GM23248 (cell line): ENCODE results near the gene ATP8B3. TPM values are rescaled to one million over a fixed set of nuclear protein-coding genes. Genes with fewer than 3 reads are reported as not detected.

Experiments
- DNase-seq: peaks from one replicate; pipeline ENCODE4 v3.0.0-alpha.2; 2015
- H2AFZ ChIP-seq: fragments of 200-600 bp; sonication (generic); 2 replicates; pipeline ENCODE4 v1.6.1; 2016; ENCODE audit warnings: antibody characterized with exemption
- H3F3A ChIP-seq: fragments of 200-600 bp; sonication (generic); 2 replicates; pipeline ENCODE4 v1.6.1; 2016; ENCODE audit warnings: mild to moderate bottlenecking, antibody characterized with exemption, mixed run types; ENCODE audit not compliant: insufficient read depth
- H3K27ac ChIP-seq: fragments of 200-600 bp; sonication (generic); 2 replicates; pipeline ENCODE4 v1.5.1; 2016; ENCODE audit warnings: mild to moderate bottlenecking
- H3K27me3 ChIP-seq: fragments of 200-600 bp; sonication (generic); replicated peaks from 2 replicates; pipeline ENCODE4 v1.6.1; 2016; ENCODE audit warnings: mild to moderate bottlenecking; ENCODE audit not compliant: insufficient read depth
- H3K36me3 ChIP-seq: fragments of 200-600 bp; sonication (generic); 2 replicates; pipeline ENCODE4 v1.6.1; 2016; ENCODE audit warnings: low read depth, mild to moderate bottlenecking
- H3K4me1 ChIP-seq: fragments of 200-600 bp; sonication (generic); 2 replicates; pipeline ENCODE4 v1.6.1; 2016; ENCODE audit warnings: mild to moderate bottlenecking; ENCODE audit not compliant: insufficient read depth
- H3K4me2 ChIP-seq: fragments of 200-600 bp; sonication (generic); one replicate; pipeline ENCODE4 v1.6.1; 2016; ENCODE audit warnings: mild to moderate bottlenecking; ENCODE audit not compliant: unreplicated experiment
- H3K4me3 ChIP-seq: fragments of 200-600 bp; sonication (generic); 2 replicates; pipeline ENCODE4 v1.5.1; 2016; ENCODE audit warnings: mild to moderate bottlenecking
- H3K79me2 ChIP-seq: fragments of 200-600 bp; sonication (generic); 2 replicates; pipeline ENCODE4 v1.6.1; 2016; ENCODE audit warnings: mild to moderate bottlenecking; ENCODE audit not compliant: insufficient read depth
- H3K9ac ChIP-seq: fragments of 200-600 bp; sonication (generic); 2 replicates; pipeline ENCODE4 v1.6.1; 2016; ENCODE audit warnings: mild to moderate bottlenecking
- H3K9me2 ChIP-seq: fragments of 200-600 bp; sonication (generic); 2 replicates; pipeline ENCODE4 v1.6.1; 2016; ENCODE audit warnings: mixed run types, mild to moderate bottlenecking, moderate library complexity; ENCODE audit not compliant: insufficient read depth
- H3K9me3 ChIP-seq: fragments of 200-600 bp; sonication (generic); one replicate; pipeline ENCODE4 v1.6.1; 2017; ENCODE audit warnings: low read depth
- H4K20me1 ChIP-seq: fragments of 200-600 bp; sonication (generic); 2 replicates; pipeline ENCODE4 v1.6.0; 2016; ENCODE audit not compliant: insufficient read depth
- EZH2 ChIP-seq: fragments of 200-600 bp; sonication (generic); IDR thresholded peaks from 2 replicates; pipeline ENCODE4 v1.6.1; 2018; ENCODE audit warnings: antibody characterized with exemption, mild to moderate bottlenecking; ENCODE audit not compliant: insufficient read depth, poor library complexity, severe bottlenecking
- EZH2phosphoT487 ChIP-seq: fragments of 200-600 bp; sonication (generic); IDR thresholded peaks from 2 replicates; pipeline ENCODE4 v1.6.1; 2018; ENCODE audit warnings: antibody characterized with exemption, moderate library complexity, mild to moderate bottlenecking, low read depth; ENCODE audit not compliant: insufficient read depth
- WGBS, 2 experiments: methylation state at CpG; one replicate each; pipeline ENCODE4 v1.1.6; 2015 to 2017; ENCODE audit warnings: low lambda C conversion rate in 2 of 2, low coverage in 1 of 2; ENCODE audit errors: missing lambda C conversion rate in 2 of 2; 5-methylcytosine and 5-hydroxymethylcytosine counted together
- in situ Hi-C: fragments of 300-500 bp; cut with MboI; formaldehyde crosslinking; loops from 2 replicates; pipeline ENCODE4 v1.15.0; 2020
- polyA plus RNA-seq: library from polyadenylated mRNA; unstranded; fragments of >200 nt; fragmentation: Nextera tagmentation; extraction: Ambion mirVana; gene quantifications from 2 replicates; pipeline ENCODE4 v1.2.1, GENCODE V29; 2016
- total RNA-seq: library from RNA; depleted of rRNA; stranded (reverse); fragments of >200 nt; shearing (Covaris generic); gene quantifications from 2 replicates; pipeline ENCODE4 v1.2.3, GENCODE V29; 2014

ATP8B3 gene
- total and polyA plus RNA-seq, 2 experiments from 2014 or later = 0.32 to 1.8 TPM

DNA sequence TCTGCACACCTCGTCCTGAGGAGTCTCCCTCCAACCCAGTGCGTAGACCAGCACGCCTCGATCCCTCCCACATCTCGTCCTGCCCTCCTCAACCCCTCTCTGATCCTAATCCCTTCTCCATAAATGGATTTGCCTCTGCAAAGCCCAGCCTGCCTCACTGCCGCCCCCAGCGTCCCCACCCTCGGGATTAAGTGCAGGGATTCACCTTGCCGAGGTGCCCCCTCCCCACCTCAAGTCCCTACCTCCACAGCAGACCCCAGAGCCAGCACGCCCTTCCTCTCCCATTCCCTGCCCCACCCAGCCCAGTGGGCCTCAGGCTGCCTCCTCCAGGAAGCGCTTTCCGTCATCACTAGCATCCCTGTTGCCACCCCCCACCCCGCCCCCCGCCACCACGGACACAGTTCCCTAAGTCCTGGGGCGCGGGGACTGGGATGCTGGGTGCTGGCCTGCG lies 47.3 kb upstream of the ATP8B3 start:
- Histone ChIP-seq H3K36me3 (no peaks in the 10 kb centered on the region), H3K27ac (peak overlapping the region; percentile 72), H3K4me2 (peak overlapping the region; percentile 87)

GRCh38 chr19:1858412-1859081 lies 46.5 kb upstream of the ATP8B3 start:
- Histone ChIP-seq H3K9me2 (no peaks in the 10 kb centered on the region), H3K27me3 (no peaks in the 10 kb centered on the region), H3K4me3 (no peak overlapping the region), H3K27ac (no peak overlapping the region), H3K9ac (no peak overlapping the region), H3K79me2 (peaks cover 89% of the 10 kb centered on the region), H3K36me3 (no peaks in the 10 kb centered on the region), H3K4me1 (peaks cover 39% of the 10 kb centered on the region), H4K20me1 (no peaks in the 10 kb centered on the region), H3F3A (peaks cover 9% of the 10 kb centered on the region; the same call in 1 of the 2 replicates), H2AFZ (no peak overlapping the region), H3K9me3 (no peaks in the 10 kb centered on the region), H3K4me2 (no peak overlapping the region)
- in situ Hi-C loops = no loop called here
- TF ChIP-seq EZH2 = no peak
- no peak for TF ChIP-seq EZH2phosphoT487
- no peak for DNase-seq
- 69 to 71% methylated on average over 9 to 10 of the region's 10 CpGs for WGBS, 2 experiments

More for the DNA sequence above, 47.3 kb upstream of the ATP8B3 start:
- Histone ChIP-seq H3K9me3 (no peaks in the 10 kb centered on the region), H3K4me1 (peaks cover 37% of the 10 kb centered on the region), H3K9me2 (no peaks in the 10 kb centered on the region), H3F3A (peaks cover 9% of the 10 kb centered on the region; the same call in 1 of the 2 replicates), H3K4me3 (peak overlapping the region; percentile 91), H3K9ac (peak overlapping the region; percentile 90), H2AFZ (no peak overlapping the region), H3K27me3 (no peaks in the 10 kb centered on the region), H4K20me1 (no peaks in the 10 kb centered on the region), H3K79me2 (peaks cover 81% of the 10 kb centered on the region)
- WGBS, 2 experiments = 62 to 66% methylated on average over 9 to 18 of the region's 18 CpGs
- DNase-seq = no peak
- in situ Hi-C loops = no loop called here
- TF ChIP-seq EZH2 (no peak), EZH2phosphoT487 (no peak)

DNA sequence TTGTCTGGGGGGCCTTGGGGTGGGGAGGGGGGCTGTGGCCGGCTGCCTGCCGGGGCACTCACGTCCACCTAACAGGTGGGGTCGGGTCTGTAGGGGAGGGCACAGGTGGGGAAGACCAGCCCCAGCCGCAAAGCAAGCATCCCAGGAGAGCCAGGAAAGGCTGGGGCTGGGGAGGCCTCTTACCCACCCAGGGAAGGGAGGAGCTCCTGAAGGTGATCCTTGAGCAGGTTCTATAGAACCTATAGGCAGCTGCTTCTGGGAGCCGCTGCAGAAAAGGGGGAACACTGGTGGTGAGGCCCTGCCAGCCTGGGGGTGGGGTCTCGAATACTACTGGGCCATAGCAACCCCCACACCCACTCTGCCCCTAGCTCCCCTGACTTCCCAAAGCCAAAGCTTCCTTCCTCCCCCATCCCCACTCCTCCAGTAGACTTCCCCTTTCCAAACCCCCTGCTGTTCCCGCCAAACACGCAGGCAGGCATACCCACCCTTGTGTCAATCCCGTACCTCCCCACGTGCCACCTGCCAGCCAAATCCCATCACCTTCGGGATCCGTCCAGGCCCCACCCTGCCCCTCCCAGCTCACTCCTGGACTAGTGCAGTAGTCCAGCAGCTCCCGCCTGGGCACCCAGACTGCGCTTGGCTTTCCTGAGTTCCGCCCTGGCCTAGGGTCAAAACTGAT lies 45.7 kb upstream of the ATP8B3 start:
- no peaks in the 10 kb centered on the region for H4K20me1 ChIP-seq
- H3K27ac ChIP-seq = peak overlapping the region; percentile 93
- peak overlapping the region; percentile 74 for H3K4me2 ChIP-seq
- no peak for TF ChIP-seq EZH2
- no peak for TF ChIP-seq EZH2phosphoT487
- no peaks in the 10 kb centered on the region for H3K9me3 ChIP-seq
- H3F3A ChIP-seq = peaks cover 9% of the 10 kb centered on the region; the same call in 1 of the 2 replicates
- in situ Hi-C loops = no loop called here
- peaks cover 39% of the 10 kb centered on the region for H3K4me1 ChIP-seq
- 0 out of 2 replicates have a peak overlapping the region, but pooled peaks have one; percentile 2 for H2AFZ ChIP-seq
- H3K9ac ChIP-seq = peak overlapping the region; percentile 87
- H3K27me3 ChIP-seq = no peaks in the 10 kb centered on the region
- H3K4me3 ChIP-seq = peak overlapping the region; percentile 66
- peaks cover 97% of the 10 kb centered on the region for H3K79me2 ChIP-seq
- 53 to 88% methylated on average over 5 to 16 of the region's 16 CpGs for WGBS, 2 experiments
- H3K36me3 ChIP-seq = no peaks in the 10 kb centered on the region
- DNase-seq = no peak
- no peaks in the 10 kb centered on the region for H3K9me2 ChIP-seq

DNA sequence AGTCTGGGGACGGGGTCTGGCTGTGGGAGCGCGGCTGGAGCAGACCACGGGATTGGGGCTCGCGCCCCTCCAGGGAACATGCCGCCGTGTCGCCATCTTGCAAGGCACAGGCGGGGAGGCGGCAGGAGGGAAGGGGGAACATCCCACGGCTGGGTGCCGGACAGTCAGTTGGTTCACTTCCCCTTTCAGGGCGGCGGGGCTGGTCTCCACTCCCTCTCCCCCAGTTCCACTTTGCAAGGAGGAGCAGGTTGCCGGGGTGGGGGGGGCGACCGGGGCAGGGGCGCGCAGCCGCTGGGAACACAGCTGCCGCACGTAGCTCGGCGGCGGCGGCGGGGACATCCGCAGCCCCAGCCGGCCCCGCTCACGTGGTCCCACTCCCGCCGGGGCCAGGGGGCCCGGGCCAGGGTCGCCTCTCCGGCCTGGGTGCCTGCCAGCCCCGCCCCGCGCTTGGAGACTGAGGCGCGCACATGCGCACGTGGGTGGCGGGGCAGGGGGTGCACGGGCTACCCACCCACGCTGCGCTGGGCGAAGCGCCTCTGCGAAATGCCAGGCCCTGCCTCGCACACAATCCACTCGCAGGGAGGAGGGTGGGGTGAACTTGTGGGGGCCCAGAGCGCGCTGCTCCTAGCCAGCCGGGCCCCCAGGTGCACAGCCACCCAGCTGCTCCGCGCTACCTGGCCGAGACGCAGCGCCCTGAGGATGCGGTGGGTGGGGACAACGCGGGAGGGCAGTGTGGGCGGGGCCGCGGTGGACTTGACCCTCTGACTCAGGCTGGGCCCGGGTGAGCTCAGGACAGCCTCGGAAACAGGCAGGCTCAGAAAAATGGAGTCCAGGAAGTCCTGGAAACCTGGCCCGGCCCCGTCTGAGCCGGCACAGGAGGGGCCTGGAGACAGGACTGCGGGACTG lies 44.9 kb upstream of the ATP8B3 start:
- Histone ChIP-seq H3K36me3 (no peaks in the 10 kb centered on the region), H3K9me3 (no peaks in the 10 kb centered on the region), H3K9ac (peak overlapping the region; percentile 87), H4K20me1 (no peaks in the 10 kb centered on the region), H3F3A (peaks cover 9% of the 10 kb centered on the region; the same call in 1 of the 2 replicates), H3K4me2 (peak overlapping the region; percentile 74), H3K4me1 (peaks cover 39% of the 10 kb centered on the region), H3K4me3 (peak overlapping the region; percentile 66), H3K9me2 (no peaks in the 10 kb centered on the region), H2AFZ (0 out of 2 replicates have a peak overlapping the region, but pooled peaks have one; percentile 2), H3K27ac (peak overlapping the region; percentile 93), H3K79me2 (peaks cover 98% of the 10 kb centered on the region), H3K27me3 (no peaks in the 10 kb centered on the region)
- 2 to 4% methylated on average over 57 of the region's 73 CpGs for WGBS, 2 experiments
- in situ Hi-C loops = no loop called here
- peak; percentile 96 for DNase-seq
- TF ChIP-seq EZH2 = no peak
- no peak for TF ChIP-seq EZH2phosphoT487
